Thyroid gland (tissue), 4 donors: ENCODE results near the gene TSPAN33.

ENCODE experiments used
- CTCF ChIP-seq, 6 experiments: fragments of 200-600 bp in 3 of 6; fragments of 450-650 bp in 3 of 6; sonication (generic) in 3 of 6; IDR thresholded peaks; one replicate each; pipeline ENCODE4 v1.5.1; 2016 to 2019; ENCODE audit warnings: antibody characterized with exemption in 6 of 6, mild to moderate bottlenecking in 2 of 6, inconsistent platforms in 1 of 6, moderate library complexity in 1 of 6
- POLR2A ChIP-seq, 2 donors: fragments of 450-650 bp; IDR thresholded peaks; one replicate each; pipeline ENCODE4 v1.6.1; 2017; ENCODE audit warnings: antibody characterized with exemption in 2 of 2, mild to moderate bottlenecking in 2 of 2, moderate library complexity in 1 of 2

- TF ChIP-seq CTCF (IDR thresholded peaks at IDR 0.05) (no peak), POLR2A (IDR thresholded peaks at IDR 0.05) (no peak)
These were observed 66.4 kb downstream of the TSPAN33 start for GRCh38 chr7:129210989-129211312.
